Measurements from ENCODE around the gene AQP12A.
"Not testable (repeated sequence)": the region's sequence is repeated elsewhere in the genome, so short reads cannot be mapped to it uniquely, and the experiment has no call there.

The AQP12A gene

DNA sequence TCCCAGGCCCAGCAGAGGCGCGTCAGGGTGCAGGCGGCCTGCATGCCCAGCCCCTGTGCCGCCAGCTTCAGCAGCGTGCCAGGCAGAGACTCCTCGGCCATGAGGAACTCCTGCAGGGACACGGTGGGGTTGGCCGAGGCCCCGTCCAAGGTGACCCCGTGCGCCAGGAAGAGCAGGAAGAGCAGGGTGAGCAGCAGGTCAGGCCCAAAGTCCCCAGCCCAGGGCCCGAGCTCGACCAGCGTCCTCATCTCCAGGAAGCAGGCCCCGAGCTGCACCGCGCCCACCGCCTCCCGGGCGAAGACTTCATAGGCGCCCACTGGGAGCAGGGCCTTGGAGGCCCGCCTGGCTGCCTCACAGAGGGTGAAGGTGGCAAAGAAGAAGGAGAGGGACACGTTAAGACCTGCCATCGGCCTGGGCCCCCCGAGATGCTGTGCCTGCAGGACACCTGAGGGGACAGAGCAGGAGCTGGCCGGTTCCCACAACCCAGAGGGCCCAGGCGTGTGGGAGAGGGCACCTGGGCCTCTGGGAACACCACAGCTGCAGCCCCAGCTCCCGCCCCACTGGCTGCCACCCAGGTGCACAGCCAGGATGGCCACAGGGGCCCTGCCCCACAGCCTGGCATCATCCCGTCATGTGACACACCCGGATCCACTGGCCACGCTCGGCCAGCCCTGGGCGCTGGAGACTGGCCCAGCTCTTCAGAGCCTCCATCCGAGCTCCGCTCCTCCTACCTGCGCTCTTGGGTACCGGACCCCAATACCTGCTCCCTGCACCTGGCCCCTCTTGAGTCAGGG lies 9.0 kb upstream of the AQP12A start, which contains the start of gene AQP12B:
TSS of gene AQP12B (minus strand) at position 455 of the 794 bp plus-strand sequence. CDS start at position 407, 48 bp downstream.
- not testable (repeated sequence) for H3K79me2 ChIP-seq (ENCODE audit: insufficient read depth, low read length); H3K4me3 ChIP-seq (ENCODE audit: low read depth in 1 of 2, low read length in 2 of 2); H3K4me1 ChIP-seq (ENCODE audit: insufficient read depth, low read length); H3K9me3 ChIP-seq (ENCODE audit: insufficient read depth, low read length, severe bottlenecking); H2AFZ ChIP-seq (ENCODE audit: low read depth, low read length); H3K27ac ChIP-seq (ENCODE audit: low read length); H3K36me3 ChIP-seq (ENCODE audit: insufficient read depth, low read length); H3K4me2 ChIP-seq (ENCODE audit: insufficient read depth, low read length); DNase-seq; ATAC-seq (ENCODE audit: insufficient read depth, low read depth); H4K20me1 ChIP-seq (ENCODE audit: insufficient read depth, low read length); H3K9ac ChIP-seq (ENCODE audit: low read depth, low read length)
- peaks cover 10% of the 10 kb centered on the region for H3K27me3 ChIP-seq (ENCODE audit: insufficient read depth, low read length, poor library complexity)

DNA sequence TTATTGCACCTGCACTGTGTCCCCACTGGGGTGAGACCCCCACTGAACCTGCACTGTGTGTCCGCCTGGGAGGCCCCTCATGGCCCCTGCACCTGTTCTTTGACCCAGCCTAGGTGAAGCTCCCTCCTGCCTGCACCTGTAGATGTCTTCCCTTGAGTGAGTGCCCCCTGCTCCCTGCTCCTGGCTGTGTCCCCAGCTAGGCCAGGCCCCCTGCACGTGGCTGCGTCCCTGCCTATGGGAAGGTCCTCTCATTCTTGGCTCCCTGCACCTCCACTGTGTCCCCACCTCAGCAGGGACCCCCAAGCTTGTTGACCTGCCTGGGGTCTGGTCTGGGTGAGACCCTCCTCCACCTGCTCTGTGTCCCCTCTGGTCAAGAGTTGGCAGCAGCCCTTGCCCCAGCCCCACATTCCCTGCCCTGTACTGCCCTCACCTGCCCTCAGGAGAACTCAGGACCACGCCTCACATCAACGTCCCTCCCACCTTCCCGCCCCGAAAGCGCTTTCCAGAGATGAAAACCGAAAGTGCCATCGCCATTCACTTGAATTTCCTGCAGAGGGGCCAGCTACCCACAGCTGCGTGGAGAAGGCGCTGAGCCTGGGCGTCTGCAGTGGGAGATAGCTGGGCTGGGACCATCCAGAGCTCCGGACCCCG lies 8.2 kb upstream of the AQP12A start:
- not testable (repeated sequence) for H3K4me1 ChIP-seq (ENCODE audit: insufficient read depth, low read length); H3K9me3 ChIP-seq (ENCODE audit: insufficient read depth, low read length, severe bottlenecking); H3K9ac ChIP-seq (ENCODE audit: low read depth, low read length); DNase-seq; ATAC-seq (ENCODE audit: insufficient read depth, low read depth); H3K36me3 ChIP-seq (ENCODE audit: insufficient read depth, low read length); H4K20me1 ChIP-seq (ENCODE audit: insufficient read depth, low read length); H3K27ac ChIP-seq (ENCODE audit: low read length); H3K4me3 ChIP-seq (ENCODE audit: low read depth in 1 of 2, low read length in 2 of 2); H3K79me2 ChIP-seq (ENCODE audit: insufficient read depth, low read length); H2AFZ ChIP-seq (ENCODE audit: low read depth, low read length); H3K4me2 ChIP-seq (ENCODE audit: insufficient read depth, low read length)
- H3K27me3 ChIP-seq (ENCODE audit: insufficient read depth, low read length, poor library complexity) = peaks cover 10% of the 10 kb centered on the region

DNA sequence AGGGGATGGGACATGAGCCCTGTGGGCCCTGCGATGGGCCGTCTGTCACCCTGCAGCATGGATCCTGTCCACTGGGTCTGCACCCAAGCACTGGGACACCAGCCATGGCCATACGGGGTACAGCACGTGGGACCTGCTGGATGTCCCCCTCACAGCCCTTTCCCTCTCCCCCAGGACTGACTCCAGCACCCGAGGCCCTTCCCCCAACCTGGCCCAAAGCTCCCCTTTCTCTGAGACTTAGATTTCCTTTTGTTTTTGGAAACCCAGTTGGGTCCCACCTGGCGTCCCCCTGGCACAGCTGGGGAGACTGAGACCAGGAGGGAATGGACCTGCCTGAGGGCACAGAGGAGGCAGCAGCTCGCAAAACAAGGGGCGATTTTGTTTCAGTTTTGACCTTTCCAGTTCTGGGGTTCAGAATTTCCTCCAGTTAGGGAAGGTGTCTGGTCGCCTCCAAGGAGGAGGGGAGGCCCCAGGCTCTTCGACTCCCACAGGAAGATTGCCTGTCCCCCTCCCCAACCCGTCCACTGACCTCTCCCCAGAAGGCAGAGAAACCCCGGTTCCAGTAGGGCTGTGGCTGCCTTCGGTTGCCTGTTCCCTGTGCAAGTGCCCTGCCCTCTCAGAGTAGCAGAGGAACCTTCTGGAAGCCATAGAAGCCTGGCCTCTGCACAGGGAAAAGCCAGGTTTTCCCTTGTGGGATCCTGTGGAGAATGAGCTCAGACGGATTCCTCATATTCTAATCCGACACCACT lies 7.5 kb upstream of the AQP12A start:
- not testable (repeated sequence) for H3K27ac ChIP-seq (ENCODE audit: low read length); ATAC-seq (ENCODE audit: insufficient read depth, low read depth); H3K79me2 ChIP-seq (ENCODE audit: insufficient read depth, low read length); H3K9me3 ChIP-seq (ENCODE audit: insufficient read depth, low read length, severe bottlenecking); H3K4me3 ChIP-seq (ENCODE audit: low read depth in 1 of 2, low read length in 2 of 2); H3K4me2 ChIP-seq (ENCODE audit: insufficient read depth, low read length); H3K36me3 ChIP-seq (ENCODE audit: insufficient read depth, low read length); H3K9ac ChIP-seq (ENCODE audit: low read depth, low read length); H4K20me1 ChIP-seq (ENCODE audit: insufficient read depth, low read length); H2AFZ ChIP-seq (ENCODE audit: low read depth, low read length); H3K4me1 ChIP-seq (ENCODE audit: insufficient read depth, low read length); DNase-seq
- H3K27me3 ChIP-seq (ENCODE audit: insufficient read depth, low read length, poor library complexity) = peaks cover 10% of the 10 kb centered on the region

DNA sequence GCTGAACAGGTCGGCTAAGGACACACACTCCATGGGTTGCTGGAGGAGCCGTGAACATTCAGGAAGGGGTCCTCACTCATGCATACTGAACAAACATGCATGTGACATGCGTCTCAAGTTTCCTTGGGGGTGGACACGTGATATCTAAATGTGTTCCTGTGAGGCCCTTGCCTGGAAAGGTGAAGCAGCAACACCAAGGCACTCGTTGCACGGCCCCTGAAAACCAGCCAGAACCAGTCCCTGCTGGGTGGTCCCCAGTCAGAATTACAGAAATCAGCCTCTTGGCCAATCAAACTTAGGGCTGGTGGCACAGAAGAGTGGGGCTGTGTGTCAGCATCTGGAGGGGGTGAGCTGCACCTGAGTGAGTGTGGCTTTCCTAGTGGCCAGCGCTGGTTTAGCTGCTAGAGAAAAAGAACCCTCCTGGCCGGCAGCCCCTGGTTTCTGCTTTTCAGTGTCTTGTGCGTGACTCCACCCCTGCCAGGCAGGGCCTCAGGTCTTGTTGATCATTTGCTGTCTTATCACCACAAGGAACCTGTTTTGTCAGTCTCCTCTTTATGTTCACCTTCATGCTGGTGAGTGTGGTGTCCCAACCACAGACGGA lies 5.8 kb upstream of the AQP12A start:
- no peak overlapping the region for H2AFZ ChIP-seq (ENCODE audit: low read depth, low read length)
- H3K9me3 ChIP-seq (ENCODE audit: insufficient read depth, low read length, severe bottlenecking) = no peaks in the 10 kb centered on the region
- H3K9ac ChIP-seq (ENCODE audit: low read depth, low read length) = no peak overlapping the region
- H4K20me1 ChIP-seq (ENCODE audit: insufficient read depth, low read length) = no peaks in the 10 kb centered on the region
- peaks cover 10% of the 10 kb centered on the region for H3K27me3 ChIP-seq (ENCODE audit: insufficient read depth, low read length, poor library complexity)
- no peak for DNase-seq
- no peak overlapping the region for H3K4me3 ChIP-seq (ENCODE audit: low read depth in 1 of 2, low read length in 2 of 2)
- ATAC-seq (ENCODE audit: insufficient read depth, low read depth) = no peak
- TF ChIP-seq, protein P1, sequence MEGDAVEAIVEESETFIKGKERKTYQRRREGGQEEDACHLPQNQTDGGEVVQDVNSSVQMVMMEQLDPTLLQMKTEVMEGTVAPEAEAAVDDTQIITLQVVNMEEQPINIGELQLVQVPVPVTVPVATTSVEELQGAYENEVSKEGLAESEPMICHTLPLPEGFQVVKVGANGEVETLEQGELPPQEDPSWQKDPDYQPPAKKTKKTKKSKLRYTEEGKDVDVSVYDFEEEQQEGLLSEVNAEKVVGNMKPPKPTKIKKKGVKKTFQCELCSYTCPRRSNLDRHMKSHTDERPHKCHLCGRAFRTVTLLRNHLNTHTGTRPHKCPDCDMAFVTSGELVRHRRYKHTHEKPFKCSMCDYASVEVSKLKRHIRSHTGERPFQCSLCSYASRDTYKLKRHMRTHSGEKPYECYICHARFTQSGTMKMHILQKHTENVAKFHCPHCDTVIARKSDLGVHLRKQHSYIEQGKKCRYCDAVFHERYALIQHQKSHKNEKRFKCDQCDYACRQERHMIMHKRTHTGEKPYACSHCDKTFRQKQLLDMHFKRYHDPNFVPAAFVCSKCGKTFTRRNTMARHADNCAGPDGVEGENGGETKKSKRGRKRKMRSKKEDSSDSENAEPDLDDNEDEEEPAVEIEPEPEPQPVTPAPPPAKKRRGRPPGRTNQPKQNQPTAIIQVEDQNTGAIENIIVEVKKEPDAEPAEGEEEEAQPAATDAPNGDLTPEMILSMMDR (IDR thresholded peaks at IDR 0.05; ENCODE audit: borderline replicate concordance, extremely low read depth, low read length, poor library complexity, severe bottlenecking) = no peak
- TF ChIP-seq EZH2 (IDR thresholded peaks at IDR 0.05; ENCODE audit: borderline replicate concordance, low read depth, low read length, severe bottlenecking) = no peak
- no peaks in the 10 kb centered on the region for H3K36me3 ChIP-seq (ENCODE audit: insufficient read depth, low read length)
- H3K4me1 ChIP-seq (ENCODE audit: insufficient read depth, low read length) = no peaks in the 10 kb centered on the region
- no peak overlapping the region for H3K27ac ChIP-seq (ENCODE audit: low read length)
- no peaks in the 10 kb centered on the region for H3K79me2 ChIP-seq (ENCODE audit: insufficient read depth, low read length)
- H3K4me2 ChIP-seq (ENCODE audit: insufficient read depth, low read length) = no peak overlapping the region
